Vagina (tissue), 2 donors: ENCODE data around the gene ELMO1. TPM values are rescaled to one million over a fixed set of nuclear protein-coding genes. Genes with fewer than 3 reads are reported as not detected.

ENCODE experiments used
- DNase-seq, 2 donors: peaks; one replicate each; pipeline ENCODE4 v3.0.0-alpha.2; 2017; ENCODE audit errors: extremely low spot score in 2 of 2
- H3K27ac ChIP-seq: fragments of 200-600 bp; sonication (generic); one replicate; pipeline ENCODE4 v1.5.1; 2019
- H3K27me3 ChIP-seq: fragments of 200-600 bp; sonication (generic); one replicate; pipeline ENCODE4 v1.5.1; 2019
- H3K36me3 ChIP-seq, 2 donors: fragments of 200-600 bp; sonication (generic); one replicate each; pipeline ENCODE4 v1.5.1; 2017 to 2019
- H3K4me1 ChIP-seq: fragments of 200-600 bp; sonication (generic); one replicate; pipeline ENCODE4 v1.5.1; 2019
- H3K4me3 ChIP-seq, 2 donors: fragments of 200-600 bp; sonication (generic); 1 replicate in 1 of 2; 2 replicates in 1 of 2; pipeline ENCODE4 v1.5.1; 2016 to 2019
- H3K9me3 ChIP-seq: fragments of 200-600 bp; sonication (generic); one replicate; pipeline ENCODE4 v1.5.1; 2019
- CTCF ChIP-seq, 3 experiments: fragments of 450-650 bp in 2 of 3; fragments of 200-600 bp in 1 of 3; sonication (generic) in 1 of 3; IDR thresholded peaks; one replicate each; pipeline ENCODE4 v1.5.1; 2017 to 2019; ENCODE audit warnings: antibody characterized with exemption in 3 of 3, mild to moderate bottlenecking in 2 of 3, moderate library complexity in 2 of 3
- POLR2A ChIP-seq, 2 donors: fragments of 450-650 bp; IDR thresholded peaks; one replicate each; pipeline ENCODE4 v1.6.1; 2017; ENCODE audit warnings: antibody characterized with exemption in 2 of 2, mild to moderate bottlenecking in 2 of 2, moderate library complexity in 2 of 2
- POLR2AphosphoS5 ChIP-seq, 2 donors: sonication (generic); formaldehyde crosslinking; IDR thresholded peaks; one replicate each; pipeline ENCODE4 v1.9.0; 2017; ENCODE audit warnings: antibody characterized with exemption in 2 of 2, mild to moderate bottlenecking in 2 of 2, low read depth in 1 of 2; ENCODE audit not compliant: insufficient read depth in 1 of 2
- intact Hi-C: fragments of 100-400 bp; cut with DNase I; formaldehyde crosslinking; loops from one replicate; pipeline ENCODE4 v1.15.1; 2023
- total RNA-seq: library from RNA; depleted of rRNA; stranded (reverse); fragments of >200 nt; gene quantifications from one replicate; pipeline ENCODE4 v1.2.3, GENCODE V29; 2016

The ELMO1 gene
- total RNA-seq, 1 donor from 2014 or later: 74.4 TPM

- peaks cover 1% of the 10 kb centered on the region for H3K4me1 ChIP-seq
- H3K9me3 ChIP-seq: no peaks in the 10 kb centered on the region
- no peak overlapping the region for H3K4me3 ChIP-seq
- no peak for DNase-seq
- TF ChIP-seq POLR2AphosphoS5 (IDR thresholded peaks at IDR 0.05; ENCODE audit: insufficient read depth in 1 of 2, low read depth in 1 of 2) (no peak), POLR2A (IDR thresholded peaks at IDR 0.05) (no peak), CTCF (IDR thresholded peaks at IDR 0.05) (no peak)
- no peak overlapping the region for H3K27ac ChIP-seq
- intact Hi-C loops: no loop called here
- no peaks in the 10 kb centered on the region for H3K27me3 ChIP-seq
- no peaks in the 10 kb centered on the region for H3K36me3 ChIP-seq
These were observed 255.4 kb downstream of the ELMO1 start for GRCh38 chr7:37193087-37193774.

- intact Hi-C loops: no loop called here
- Histone ChIP-seq H3K36me3 (no peaks in the 10 kb centered on the region), H3K27ac (no peak overlapping the region), H3K4me3 (no peak overlapping the region), H3K9me3 (no peaks in the 10 kb centered on the region), H3K4me1 (no peaks in the 10 kb centered on the region), H3K27me3 (no peaks in the 10 kb centered on the region)
- no peak for TF ChIP-seq POLR2A (IDR thresholded peaks at IDR 0.05)
- no peak for TF ChIP-seq CTCF (IDR thresholded peaks at IDR 0.05)
- no peak for TF ChIP-seq POLR2AphosphoS5 (IDR thresholded peaks at IDR 0.05; ENCODE audit: insufficient read depth in 1 of 2, low read depth in 1 of 2)
- no peak for DNase-seq
These were observed 256.9 kb downstream of the ELMO1 start for GRCh38 chr7:37191797-37192196.

GRCh38 chr7:37187179-37187578, 261.5 kb downstream of the ELMO1 start:
- no peaks in the 10 kb centered on the region for H3K36me3 ChIP-seq
- H3K9me3 ChIP-seq: no peaks in the 10 kb centered on the region
- H3K27ac ChIP-seq: no peak overlapping the region
- no peaks in the 10 kb centered on the region for H3K27me3 ChIP-seq
- peaks cover 3% of the 10 kb centered on the region for H3K4me1 ChIP-seq
- no peak overlapping the region for H3K4me3 ChIP-seq
- intact Hi-C loops: no loop called here
- TF ChIP-seq POLR2A (IDR thresholded peaks at IDR 0.05): no peak
- no peak for DNase-seq

GRCh38 chr7:37186753-37187152, 261.9 kb downstream of the ELMO1 start:
- Histone ChIP-seq H3K36me3 (no peaks in the 10 kb centered on the region), H3K4me3 (no peak overlapping the region), H3K4me1 (peaks cover 6% of the 10 kb centered on the region), H3K27ac (no peak overlapping the region), H3K27me3 (no peaks in the 10 kb centered on the region), H3K9me3 (no peaks in the 10 kb centered on the region)
- no peak for DNase-seq
- TF ChIP-seq POLR2AphosphoS5 (IDR thresholded peaks at IDR 0.05; ENCODE audit: insufficient read depth in 1 of 2, low read depth in 1 of 2) (no peak), POLR2A (IDR thresholded peaks at IDR 0.05) (no peak), CTCF (IDR thresholded peaks at IDR 0.05) (no peak)
- intact Hi-C loops: no loop called here

GRCh38 chr7:37181550-37181932, 267.1 kb downstream of the ELMO1 start:
- no peak overlapping the region for H3K27ac ChIP-seq
- no peaks in the 10 kb centered on the region for H3K9me3 ChIP-seq
- DNase-seq: no peak
- H3K4me3 ChIP-seq: no peak overlapping the region
- no peaks in the 10 kb centered on the region for H3K36me3 ChIP-seq
- H3K27me3 ChIP-seq: no peaks in the 10 kb centered on the region
- peaks cover 6% of the 10 kb centered on the region for H3K4me1 ChIP-seq
- TF ChIP-seq CTCF (IDR thresholded peaks at IDR 0.05) (no peak), POLR2A (IDR thresholded peaks at IDR 0.05) (no peak), POLR2AphosphoS5 (IDR thresholded peaks at IDR 0.05; ENCODE audit: insufficient read depth in 1 of 2, low read depth in 1 of 2) (no peak)
- intact Hi-C loops: loop anchor here (5.0 kb wide), 1 partner anchor 214 kb away; no protein-coding TSS in a partner anchor
